ENCODE measurements around the gene GLI3.

Gene GLI3

GRCh38 chr7:42203336-42203735, 33.7 kb downstream of the GLI3 start:
- DNase-seq, result no peak
- no peak overlapping the region for H3K4me3 ChIP-seq (ENCODE audit: insufficient read depth, low read depth, low read length, poor library complexity, severe bottlenecking)
- H3K27me3 ChIP-seq (replicated peaks; ENCODE audit: control insufficient read depth, insufficient read depth, low read length, poor library complexity, severe bottlenecking), result no peaks in the 10 kb centered on the region
- no peaks in the 10 kb centered on the region for H3K4me1 ChIP-seq (ENCODE audit: control insufficient read depth, insufficient read depth, low read length, poor library complexity, severe bottlenecking)
- H3K36me3 ChIP-seq (ENCODE audit: control insufficient read depth, insufficient read depth, low read length), result no peaks in the 10 kb centered on the region
- H3K9me3 ChIP-seq (ENCODE audit: control insufficient read depth, low read length), result no peaks in the 10 kb centered on the region
- no peak overlapping the region for H3K27ac ChIP-seq (ENCODE audit: insufficient read depth, low read length, poor library complexity, severe bottlenecking)

- no peaks in the 10 kb centered on the region for H3K27me3 ChIP-seq (replicated peaks; ENCODE audit: control insufficient read depth, insufficient read depth, low read length, poor library complexity, severe bottlenecking)
- no peaks in the 10 kb centered on the region for H3K9me3 ChIP-seq (ENCODE audit: control insufficient read depth, low read length)
- DNase-seq, result no peak
- no peaks in the 10 kb centered on the region for H3K36me3 ChIP-seq (ENCODE audit: control insufficient read depth, insufficient read depth, low read length)
- no peak overlapping the region for H3K4me3 ChIP-seq (ENCODE audit: insufficient read depth, low read depth, low read length, poor library complexity, severe bottlenecking)
- no peak overlapping the region for H3K27ac ChIP-seq (ENCODE audit: insufficient read depth, low read length, poor library complexity, severe bottlenecking)
- H3K4me1 ChIP-seq (ENCODE audit: control insufficient read depth, insufficient read depth, low read length, poor library complexity, severe bottlenecking), result no peaks in the 10 kb centered on the region
Observed at GRCh38 chr7:42202601-42203000, 34.4 kb downstream of the GLI3 start.

- H3K27me3 ChIP-seq (replicated peaks; ENCODE audit: control insufficient read depth, insufficient read depth, low read length, poor library complexity, severe bottlenecking), result no peaks in the 10 kb centered on the region
- DNase-seq, result no peak
- no peaks in the 10 kb centered on the region for H3K4me1 ChIP-seq (ENCODE audit: control insufficient read depth, insufficient read depth, low read length, poor library complexity, severe bottlenecking)
- no peaks in the 10 kb centered on the region for H3K36me3 ChIP-seq (ENCODE audit: control insufficient read depth, insufficient read depth, low read length)
- no peaks in the 10 kb centered on the region for H3K9me3 ChIP-seq (ENCODE audit: control insufficient read depth, low read length)
- no peak overlapping the region for H3K4me3 ChIP-seq (ENCODE audit: insufficient read depth, low read depth, low read length, poor library complexity, severe bottlenecking)
- no peak overlapping the region for H3K27ac ChIP-seq (ENCODE audit: insufficient read depth, low read length, poor library complexity, severe bottlenecking)
Observed at GRCh38 chr7:42198974-42199668, 37.9 kb downstream of the GLI3 start.

GRCh38 chr7:42198296-42198695, 38.7 kb downstream of the GLI3 start:
- no peaks in the 10 kb centered on the region for H3K27me3 ChIP-seq (replicated peaks; ENCODE audit: control insufficient read depth, insufficient read depth, low read length, poor library complexity, severe bottlenecking)
- no peak overlapping the region for H3K27ac ChIP-seq (ENCODE audit: insufficient read depth, low read length, poor library complexity, severe bottlenecking)
- H3K36me3 ChIP-seq (ENCODE audit: control insufficient read depth, insufficient read depth, low read length), result no peaks in the 10 kb centered on the region
- no peaks in the 10 kb centered on the region for H3K4me1 ChIP-seq (ENCODE audit: control insufficient read depth, insufficient read depth, low read length, poor library complexity, severe bottlenecking)
- no peaks in the 10 kb centered on the region for H3K9me3 ChIP-seq (ENCODE audit: control insufficient read depth, low read length)
- no peak for DNase-seq
- H3K4me3 ChIP-seq (ENCODE audit: insufficient read depth, low read depth, low read length, poor library complexity, severe bottlenecking), result no peak overlapping the region

GRCh38 chr7:42197451-42197850, 39.6 kb downstream of the GLI3 start:
- H3K4me1 ChIP-seq (ENCODE audit: control insufficient read depth, insufficient read depth, low read length, poor library complexity, severe bottlenecking), result no peaks in the 10 kb centered on the region
- no peak for DNase-seq
- H3K36me3 ChIP-seq (ENCODE audit: control insufficient read depth, insufficient read depth, low read length), result no peaks in the 10 kb centered on the region
- H3K27ac ChIP-seq (ENCODE audit: insufficient read depth, low read length, poor library complexity, severe bottlenecking), result no peak overlapping the region
- H3K27me3 ChIP-seq (replicated peaks; ENCODE audit: control insufficient read depth, insufficient read depth, low read length, poor library complexity, severe bottlenecking), result no peaks in the 10 kb centered on the region
- H3K4me3 ChIP-seq (ENCODE audit: insufficient read depth, low read depth, low read length, poor library complexity, severe bottlenecking), result no peak overlapping the region
- H3K9me3 ChIP-seq (ENCODE audit: control insufficient read depth, low read length), result no peaks in the 10 kb centered on the region

GRCh38 chr7:42194238-42194637, 42.8 kb downstream of the GLI3 start:
- H3K4me1 ChIP-seq (ENCODE audit: control insufficient read depth, insufficient read depth, low read length, poor library complexity, severe bottlenecking), result no peaks in the 10 kb centered on the region
- H3K27ac ChIP-seq (ENCODE audit: insufficient read depth, low read length, poor library complexity, severe bottlenecking), result no peak overlapping the region
- no peaks in the 10 kb centered on the region for H3K27me3 ChIP-seq (replicated peaks; ENCODE audit: control insufficient read depth, insufficient read depth, low read length, poor library complexity, severe bottlenecking)
- H3K36me3 ChIP-seq (ENCODE audit: control insufficient read depth, insufficient read depth, low read length), result no peaks in the 10 kb centered on the region
- no peak for DNase-seq
- H3K9me3 ChIP-seq (ENCODE audit: control insufficient read depth, low read length), result no peaks in the 10 kb centered on the region
- H3K4me3 ChIP-seq (ENCODE audit: insufficient read depth, low read depth, low read length, poor library complexity, severe bottlenecking), result no peak overlapping the region

GRCh38 chr7:42193471-42194129, 43.4 kb downstream of the GLI3 start:
- no peaks in the 10 kb centered on the region for H3K36me3 ChIP-seq (ENCODE audit: control insufficient read depth, insufficient read depth, low read length)
- no peaks in the 10 kb centered on the region for H3K9me3 ChIP-seq (ENCODE audit: control insufficient read depth, low read length)
- H3K27ac ChIP-seq (ENCODE audit: insufficient read depth, low read length, poor library complexity, severe bottlenecking), result no peak overlapping the region
- no peaks in the 10 kb centered on the region for H3K27me3 ChIP-seq (replicated peaks; ENCODE audit: control insufficient read depth, insufficient read depth, low read length, poor library complexity, severe bottlenecking)
- H3K4me3 ChIP-seq (ENCODE audit: insufficient read depth, low read depth, low read length, poor library complexity, severe bottlenecking), result no peak overlapping the region
- no peak for DNase-seq
- H3K4me1 ChIP-seq (ENCODE audit: control insufficient read depth, insufficient read depth, low read length, poor library complexity, severe bottlenecking), result no peaks in the 10 kb centered on the region

GRCh38 chr7:42192851-42193461, 44.1 kb downstream of the GLI3 start:
- H3K27me3 ChIP-seq (replicated peaks; ENCODE audit: control insufficient read depth, insufficient read depth, low read length, poor library complexity, severe bottlenecking), result no peaks in the 10 kb centered on the region
- no peaks in the 10 kb centered on the region for H3K4me1 ChIP-seq (ENCODE audit: control insufficient read depth, insufficient read depth, low read length, poor library complexity, severe bottlenecking)
- H3K27ac ChIP-seq (ENCODE audit: insufficient read depth, low read length, poor library complexity, severe bottlenecking), result no peak overlapping the region

GRCh38 chr7:42192066-42192465, 44.9 kb downstream of the GLI3 start:
- Histone ChIP-seq H3K9me3 (ENCODE audit: control insufficient read depth, low read length) (no peaks in the 10 kb centered on the region), H3K27ac (ENCODE audit: insufficient read depth, low read length, poor library complexity, severe bottlenecking) (no peak overlapping the region), H3K4me1 (ENCODE audit: control insufficient read depth, insufficient read depth, low read length, poor library complexity, severe bottlenecking) (no peaks in the 10 kb centered on the region), H3K36me3 (ENCODE audit: control insufficient read depth, insufficient read depth, low read length) (no peaks in the 10 kb centered on the region), H3K4me3 (ENCODE audit: insufficient read depth, low read depth, low read length, poor library complexity, severe bottlenecking) (no peak overlapping the region), H3K27me3 (replicated peaks; ENCODE audit: control insufficient read depth, insufficient read depth, low read length, poor library complexity, severe bottlenecking) (no peaks in the 10 kb centered on the region)
- no peak for DNase-seq

More at GRCh38 chr7:42192851-42193461, 44.1 kb downstream of the GLI3 start:
- no peak for DNase-seq
- no peaks in the 10 kb centered on the region for H3K36me3 ChIP-seq (ENCODE audit: control insufficient read depth, insufficient read depth, low read length)
- no peak overlapping the region for H3K4me3 ChIP-seq (ENCODE audit: insufficient read depth, low read depth, low read length, poor library complexity, severe bottlenecking)
- H3K9me3 ChIP-seq (ENCODE audit: control insufficient read depth, low read length), result no peaks in the 10 kb centered on the region

GRCh38 chr7:42189535-42189934, 47.5 kb downstream of the GLI3 start:
- no peak for DNase-seq
- Histone ChIP-seq H3K36me3 (ENCODE audit: control insufficient read depth, insufficient read depth, low read length) (no peaks in the 10 kb centered on the region), H3K4me3 (ENCODE audit: insufficient read depth, low read depth, low read length, poor library complexity, severe bottlenecking) (no peak overlapping the region), H3K9me3 (ENCODE audit: control insufficient read depth, low read length) (no peaks in the 10 kb centered on the region), H3K27me3 (replicated peaks; ENCODE audit: control insufficient read depth, insufficient read depth, low read length, poor library complexity, severe bottlenecking) (no peaks in the 10 kb centered on the region), H3K27ac (ENCODE audit: insufficient read depth, low read length, poor library complexity, severe bottlenecking) (no peak overlapping the region), H3K4me1 (ENCODE audit: control insufficient read depth, insufficient read depth, low read length, poor library complexity, severe bottlenecking) (no peaks in the 10 kb centered on the region)
